Ascending aorta (tissue), 2 donors: ENCODE data around the gene CCDC33. TPM values are rescaled to one million over a fixed set of nuclear protein-coding genes. Genes with fewer than 3 reads are reported as not detected.

Experiments used
- DNase-seq, 2 donors: peaks; one replicate each; pipeline ENCODE4 v3.0.0-alpha.2; 2019; ENCODE audit warnings: low spot score in 2 of 2
- H3K27ac ChIP-seq, 2 donors: fragments of 200-600 bp; sonication (generic); one replicate each; pipeline ENCODE4 v1.5.1; 2016 to 2017; ENCODE audit warnings: mild to moderate bottlenecking in 1 of 2
- H3K27me3 ChIP-seq: fragments of 200-600 bp; sonication (generic); one replicate; pipeline ENCODE4 v1.5.1; 2017
- H3K36me3 ChIP-seq, 2 donors: fragments of 200-600 bp; sonication (generic); one replicate each; pipeline ENCODE4 v1.5.1; 2016
- H3K4me1 ChIP-seq, 2 donors: fragments of 200-600 bp; sonication (generic); one replicate each; pipeline ENCODE4 v1.5.1; 2016 to 2017; ENCODE audit warnings: mild to moderate bottlenecking in 1 of 2
- H3K4me3 ChIP-seq, 2 donors: fragments of 200-600 bp; sonication (generic); one replicate each; pipeline ENCODE4 v1.5.1; 2016 to 2017; ENCODE audit warnings: mild to moderate bottlenecking in 1 of 2
- H3K9me3 ChIP-seq, 2 donors: fragments of 200-600 bp; sonication (generic); one replicate each; pipeline ENCODE4 v1.5.1; 2016
- intact Hi-C: fragments of 100-400 bp; cut with DNase I; formaldehyde crosslinking; loops from one replicate; pipeline ENCODE4 v1.15.1; 2023
- total RNA-seq: library from RNA; depleted of rRNA; stranded (reverse); fragments of >200 nt; gene quantifications from one replicate; pipeline ENCODE4 v1.1.0, GENCODE V29; 2016
- TF ChIP-seq, protein P1 (sequence below), 3 experiments: fragments of 200-600 bp in 2 of 3; fragments of 450-650 bp in 1 of 3; sonication (generic) in 2 of 3; IDR thresholded peaks; one replicate each; pipeline ENCODE4 v1.5.1; 2016 to 2019; ENCODE audit warnings: antibody characterized with exemption in 3 of 3, mild to moderate bottlenecking in 1 of 3, moderate library complexity in 1 of 3

Gene CCDC33
- total RNA-seq, 1 donor from 2014 or later = not detected

- Histone ChIP-seq H3K27ac (no peak overlapping the region), H3K4me3 (no peak overlapping the region), H3K36me3 (no peaks in the 10 kb centered on the region), H3K9me3 (no peaks in the 10 kb centered on the region), H3K4me1 (no peaks in the 10 kb centered on the region), H3K27me3 (no peaks in the 10 kb centered on the region)
- TF ChIP-seq, protein P1, sequence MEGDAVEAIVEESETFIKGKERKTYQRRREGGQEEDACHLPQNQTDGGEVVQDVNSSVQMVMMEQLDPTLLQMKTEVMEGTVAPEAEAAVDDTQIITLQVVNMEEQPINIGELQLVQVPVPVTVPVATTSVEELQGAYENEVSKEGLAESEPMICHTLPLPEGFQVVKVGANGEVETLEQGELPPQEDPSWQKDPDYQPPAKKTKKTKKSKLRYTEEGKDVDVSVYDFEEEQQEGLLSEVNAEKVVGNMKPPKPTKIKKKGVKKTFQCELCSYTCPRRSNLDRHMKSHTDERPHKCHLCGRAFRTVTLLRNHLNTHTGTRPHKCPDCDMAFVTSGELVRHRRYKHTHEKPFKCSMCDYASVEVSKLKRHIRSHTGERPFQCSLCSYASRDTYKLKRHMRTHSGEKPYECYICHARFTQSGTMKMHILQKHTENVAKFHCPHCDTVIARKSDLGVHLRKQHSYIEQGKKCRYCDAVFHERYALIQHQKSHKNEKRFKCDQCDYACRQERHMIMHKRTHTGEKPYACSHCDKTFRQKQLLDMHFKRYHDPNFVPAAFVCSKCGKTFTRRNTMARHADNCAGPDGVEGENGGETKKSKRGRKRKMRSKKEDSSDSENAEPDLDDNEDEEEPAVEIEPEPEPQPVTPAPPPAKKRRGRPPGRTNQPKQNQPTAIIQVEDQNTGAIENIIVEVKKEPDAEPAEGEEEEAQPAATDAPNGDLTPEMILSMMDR (IDR thresholded peaks at IDR 0.05) = no peak
- intact Hi-C loops = no loop called here
- no peak for DNase-seq
Observed at GRCh38 chr15:74270155-74270554, 34.0 kb downstream of the CCDC33 start.

- no peaks in the 10 kb centered on the region for H3K36me3 ChIP-seq
- intact Hi-C loops = no loop called here
- no peak overlapping the region for H3K27ac ChIP-seq
- no peaks in the 10 kb centered on the region for H3K9me3 ChIP-seq
- no peak overlapping the region for H3K4me3 ChIP-seq
- TF ChIP-seq, protein P1 (IDR thresholded peaks at IDR 0.05) = no peak
- no peak for DNase-seq
- no peaks in the 10 kb centered on the region for H3K4me1 ChIP-seq
- no peaks in the 10 kb centered on the region for H3K27me3 ChIP-seq
Observed at GRCh38 chr15:74270854-74271520, 34.9 kb downstream of the CCDC33 start.

DNA sequence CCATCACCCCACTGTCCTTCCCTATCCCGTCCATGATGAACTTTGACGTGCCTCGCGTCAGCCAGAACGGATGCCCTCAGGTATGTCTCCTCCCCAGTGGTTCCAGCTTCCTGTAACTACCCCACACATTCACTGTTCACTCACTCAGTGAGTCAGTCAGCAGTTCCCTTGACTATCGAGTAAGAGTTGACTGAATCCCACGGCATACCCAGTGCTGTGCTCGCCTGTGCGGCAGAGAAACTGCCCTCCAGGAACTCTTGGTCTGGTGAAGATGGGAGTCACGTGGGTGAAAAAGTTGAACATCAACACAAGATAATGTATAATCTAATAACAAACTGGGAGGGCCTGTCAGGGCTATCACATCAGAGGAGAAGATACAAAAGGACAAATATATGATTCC is 36.7 kb downstream of the CCDC33 start:
- DNase-seq = no peak
- TF ChIP-seq, protein P1 (IDR thresholded peaks at IDR 0.05) = no peak
- intact Hi-C loops = no loop called here
- Histone ChIP-seq H3K4me3 (no peak overlapping the region), H3K4me1 (no peaks in the 10 kb centered on the region), H3K9me3 (no peaks in the 10 kb centered on the region), H3K36me3 (no peaks in the 10 kb centered on the region), H3K27me3 (no peaks in the 10 kb centered on the region), H3K27ac (no peak overlapping the region)

- no peaks in the 10 kb centered on the region for H3K9me3 ChIP-seq
- no peaks in the 10 kb centered on the region for H3K27me3 ChIP-seq
- DNase-seq = no peak
- intact Hi-C loops = no loop called here
- TF ChIP-seq, protein P1 (IDR thresholded peaks at IDR 0.05) = no peak
- H3K4me1 ChIP-seq = no peaks in the 10 kb centered on the region
- H3K36me3 ChIP-seq = no peaks in the 10 kb centered on the region
- no peak overlapping the region for H3K27ac ChIP-seq
- no peak overlapping the region for H3K4me3 ChIP-seq
Observed at GRCh38 chr15:74274470-74275038, 38.4 kb downstream of the CCDC33 start.

DNA sequence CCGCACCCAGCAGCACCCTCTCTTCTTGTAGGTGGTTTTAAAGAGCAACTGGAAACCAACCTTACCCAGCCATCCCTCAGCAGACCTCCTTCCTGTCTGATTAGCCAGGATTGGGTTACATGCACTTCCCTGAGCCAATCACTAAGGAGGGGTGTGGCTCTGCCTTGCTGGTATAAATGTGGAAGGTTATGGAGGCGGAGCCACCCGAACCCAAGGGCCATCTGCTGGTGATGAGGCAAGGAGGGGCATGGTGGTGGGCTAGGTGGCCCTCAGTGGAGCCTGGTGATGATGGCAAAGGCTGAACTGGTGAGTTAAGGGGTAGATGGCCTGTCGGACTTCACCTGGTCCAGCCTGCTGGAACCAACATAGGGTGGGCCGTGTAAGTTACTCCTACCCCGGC is 39.8 kb downstream of the CCDC33 start:
- no peaks in the 10 kb centered on the region for H3K4me1 ChIP-seq
- DNase-seq = no peak
- intact Hi-C loops = no loop called here
- no peak overlapping the region for H3K27ac ChIP-seq
- no peaks in the 10 kb centered on the region for H3K27me3 ChIP-seq
- no peaks in the 10 kb centered on the region for H3K36me3 ChIP-seq
- TF ChIP-seq, protein P1 (IDR thresholded peaks at IDR 0.05) = no peak
- H3K4me3 ChIP-seq = no peak overlapping the region
- no peaks in the 10 kb centered on the region for H3K9me3 ChIP-seq
